NOMO-1 (cell line): ENCODE results near the gene CMBL.
"Not testable (repeated sequence)": the region's sequence is repeated elsewhere in the genome, so short reads cannot be mapped to it uniquely, and the experiment has no call there.

Source experiments
- DNase-seq, 2 experiments: peaks; one replicate each; lab custom pipeline; 2025; ENCODE audit not compliant: unreplicated experiment in 2 of 2; lab: John Stamatoyannopoulos, UW

The CMBL gene

DNA sequence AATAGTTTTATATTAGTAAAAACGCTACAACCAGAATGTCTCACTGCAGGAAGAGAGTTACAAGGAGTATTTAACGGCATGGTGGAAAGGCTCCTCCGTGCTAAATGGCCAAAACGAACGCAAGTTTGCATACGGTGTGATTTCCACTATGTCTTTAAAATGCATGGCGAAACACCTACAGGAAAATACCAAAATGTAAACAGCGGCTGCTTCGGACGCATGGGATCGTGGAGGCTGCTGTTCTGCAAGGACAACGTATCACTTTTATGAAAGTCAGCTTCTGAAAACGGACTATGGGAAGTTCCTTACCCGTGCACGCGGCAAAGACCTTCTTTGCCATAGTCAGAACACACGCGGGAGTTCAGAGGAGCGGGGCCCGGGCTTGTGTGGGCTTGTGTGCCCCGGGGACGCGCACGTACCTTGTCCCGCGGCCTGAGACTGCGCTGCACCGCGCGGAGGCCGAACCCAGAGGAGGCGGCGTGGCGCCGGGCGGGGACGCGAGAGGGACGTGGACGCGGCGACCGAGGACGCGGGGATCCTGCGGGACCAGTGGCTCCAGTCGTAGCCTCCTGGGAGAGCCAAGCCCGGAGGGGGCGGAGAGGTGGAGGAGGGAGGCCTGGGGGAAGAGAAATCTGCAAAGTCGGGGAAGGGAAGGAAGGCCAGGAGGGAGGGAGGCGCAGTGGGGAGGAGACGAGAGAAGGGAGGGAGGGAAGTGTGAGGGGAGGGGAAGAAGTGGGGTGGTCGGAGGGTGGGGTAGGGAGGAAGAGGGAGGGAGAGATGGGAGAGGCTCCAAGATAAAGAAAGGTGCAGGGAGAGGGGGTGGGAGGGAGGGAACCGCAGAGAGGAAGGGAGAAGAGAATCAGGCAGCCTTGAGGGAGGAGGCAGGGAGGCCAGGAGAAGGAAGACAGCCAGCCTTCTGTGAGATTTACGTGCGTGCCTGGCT, at the start of gene CMBL:
Gene CMBL, minus strand, starts transcription at position 697 of the 943 bp plus-strand sequence. CDS start 17,140 bp downstream, outside the sequence.
- DNase-seq = peak; percentile 58 to 67

DNA sequence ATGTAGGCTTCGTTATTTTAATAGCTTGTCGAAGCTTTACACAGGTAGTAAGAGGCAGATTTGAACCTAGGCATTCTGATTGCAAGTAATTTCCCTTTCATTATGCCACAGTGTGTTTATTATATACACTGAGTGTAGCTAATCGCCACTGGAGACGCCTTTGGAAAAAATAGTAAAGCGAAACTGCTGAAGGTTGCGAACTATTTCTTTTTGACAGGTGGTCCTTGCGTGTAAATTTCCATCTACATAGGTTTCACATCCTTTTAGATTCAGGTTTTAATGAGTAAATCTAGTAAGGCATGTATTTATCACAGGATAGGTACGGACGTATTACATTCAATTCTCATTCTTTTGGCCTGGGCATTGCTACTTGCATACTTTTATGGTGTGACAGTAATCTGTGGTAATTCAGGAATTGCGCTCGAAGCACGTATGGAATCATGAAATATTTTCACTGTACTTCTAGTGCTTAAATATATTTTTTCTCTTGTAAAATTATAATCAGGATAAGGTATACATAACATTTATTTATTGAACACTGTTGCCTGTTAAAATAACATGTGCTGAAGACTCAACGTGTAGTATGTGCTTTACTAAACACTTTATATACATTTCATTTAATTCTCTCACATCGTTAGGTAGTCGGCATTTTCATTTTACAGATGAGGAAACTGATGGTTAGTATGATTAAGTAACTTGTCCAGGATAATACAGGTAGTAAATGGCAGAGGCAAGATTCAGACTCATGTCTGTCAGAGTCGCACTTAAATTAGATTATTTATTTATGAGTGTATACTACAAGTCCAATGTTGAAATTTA, 47.6 kb upstream of the CMBL start:
- DNase-seq = peak; percentile 54 to 82

GRCh38 chr5:10354048-10354872, 46.6 kb upstream of the CMBL start:
- DNase-seq = peak; percentile 64 to 78

GRCh38 chr5:10353241-10354047, 45.7 kb upstream of the CMBL start, which contains the start of gene MARCHF6:
Gene MARCHF6, plus strand, starts transcription at chr5:10353695. Its CDS starts 204 bp downstream, at chr5:10353899.
- DNase-seq = peak; percentile 93 to 98

DNA sequence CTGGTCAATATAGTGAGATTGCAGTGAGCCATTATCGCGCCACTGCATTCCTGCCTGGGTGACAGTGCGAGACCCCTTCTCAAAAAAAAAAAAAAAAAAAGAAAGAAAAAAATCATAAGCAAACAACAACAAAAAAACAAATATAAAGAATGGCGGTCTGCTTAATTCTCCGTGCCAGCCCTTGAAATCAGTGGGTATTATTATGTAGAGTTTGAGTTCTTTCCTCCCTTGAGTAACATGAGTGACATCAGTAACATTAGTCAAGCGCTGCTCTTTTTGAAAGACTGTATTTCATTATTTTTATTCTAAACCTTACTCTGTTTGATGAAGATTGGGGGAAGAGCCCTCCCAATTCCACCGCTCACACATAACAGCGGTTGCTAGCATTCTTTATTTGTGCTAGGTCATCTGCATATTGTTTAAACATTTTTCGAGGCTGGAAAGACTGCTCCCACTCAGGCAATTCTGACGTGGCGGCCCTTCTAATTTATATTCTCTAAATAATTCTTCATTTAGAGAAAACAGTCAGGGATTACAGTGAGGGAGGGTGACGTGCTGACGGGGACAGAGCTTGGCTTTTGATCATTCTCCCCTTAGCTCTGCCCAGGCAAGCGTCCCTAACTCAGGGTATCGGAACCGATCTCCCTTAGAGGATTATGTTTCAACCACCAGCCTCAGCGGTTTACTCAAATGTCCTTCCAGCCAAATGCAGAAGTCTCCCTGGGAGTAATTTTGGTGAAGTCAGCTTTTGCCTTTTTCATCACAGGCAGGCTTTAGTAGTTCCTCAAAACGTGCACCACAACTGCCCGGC, 44.9 kb upstream of the CMBL start:
- DNase-seq = peak; percentile 96 to 100

GRCh38 chr5:10351919-10352318, 44.2 kb upstream of the CMBL start:
- DNase-seq = no peak

DNA sequence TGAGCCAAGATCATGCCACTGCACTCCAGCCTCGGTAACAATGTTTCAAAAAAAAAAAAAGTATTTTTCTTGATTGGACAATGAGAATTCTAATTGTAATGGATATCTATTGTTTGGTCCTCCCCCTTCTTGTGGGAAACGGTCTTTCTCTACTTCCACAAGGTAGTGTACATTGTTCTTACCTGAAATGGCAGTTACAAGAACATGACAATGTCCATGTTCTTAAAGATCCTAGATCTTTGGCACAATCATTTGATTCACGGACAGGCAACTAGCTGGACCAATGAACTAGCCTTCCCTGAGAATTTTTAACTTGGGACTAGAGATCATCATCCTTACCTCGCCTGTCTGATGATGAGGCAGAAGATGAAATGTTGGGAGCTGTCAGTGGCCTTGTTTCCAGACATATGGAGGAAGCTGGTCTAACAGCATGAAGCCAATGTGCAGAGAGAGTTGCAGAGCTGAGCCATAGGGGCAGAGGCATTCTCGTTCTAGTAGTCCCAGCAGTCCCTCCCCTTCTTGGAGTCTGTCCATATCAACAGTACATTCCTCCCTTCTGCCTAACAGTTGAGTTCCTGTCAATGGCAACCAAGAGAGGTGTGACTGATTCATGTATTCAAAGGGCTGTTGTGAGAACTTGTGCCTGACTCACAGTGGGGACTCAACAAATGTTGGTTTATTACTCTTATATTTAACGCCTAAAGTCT, 43.6 kb upstream of the CMBL start:
- DNase-seq = no peak

DNA sequence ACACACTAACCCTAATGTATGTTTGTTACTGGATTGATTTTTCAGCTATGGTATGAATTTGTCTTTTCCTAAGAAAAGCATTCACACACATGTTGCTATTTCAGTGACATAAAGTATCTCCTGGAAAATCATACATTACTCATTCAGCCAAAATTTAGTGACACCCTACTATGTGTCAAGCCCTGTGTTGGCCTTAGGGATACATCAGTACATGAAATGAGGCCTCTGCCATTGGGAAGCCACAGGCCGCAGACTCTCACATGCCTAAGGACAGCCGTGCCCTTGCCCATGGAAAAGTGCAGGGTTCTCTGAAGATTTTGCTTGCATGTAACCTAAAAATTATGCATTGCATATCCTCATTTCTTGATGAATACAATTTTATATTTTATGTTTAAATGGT, 40.6 kb upstream of the CMBL start:
- no peak for DNase-seq

DNA sequence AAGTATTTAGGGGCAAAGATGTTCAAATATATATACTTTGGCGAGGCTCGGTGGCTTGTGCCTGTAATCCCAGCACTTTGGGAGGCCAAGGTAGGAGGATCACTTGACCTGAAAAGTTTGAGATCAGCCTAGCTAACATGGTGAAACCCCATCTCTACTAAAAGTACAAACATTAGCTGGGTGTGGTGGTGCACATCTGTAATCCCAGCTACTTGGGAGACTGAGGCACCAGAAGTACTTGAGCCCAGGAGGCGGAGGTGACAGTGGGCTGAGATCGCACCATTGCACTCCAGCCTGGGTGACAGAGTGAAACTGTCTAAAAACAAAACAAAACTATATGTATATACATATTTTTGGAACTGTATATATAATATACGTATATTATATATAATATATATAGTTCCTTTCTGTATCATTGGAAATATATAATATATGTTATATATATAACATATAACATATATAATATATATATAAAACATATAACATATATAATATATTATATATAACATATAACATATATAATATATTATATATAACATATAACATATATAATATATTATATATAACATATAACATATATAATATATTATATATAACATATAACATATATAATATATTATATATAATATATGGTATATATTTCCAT, 36.9 kb upstream of the CMBL start:
- DNase-seq = not testable (repeated sequence)

DNA sequence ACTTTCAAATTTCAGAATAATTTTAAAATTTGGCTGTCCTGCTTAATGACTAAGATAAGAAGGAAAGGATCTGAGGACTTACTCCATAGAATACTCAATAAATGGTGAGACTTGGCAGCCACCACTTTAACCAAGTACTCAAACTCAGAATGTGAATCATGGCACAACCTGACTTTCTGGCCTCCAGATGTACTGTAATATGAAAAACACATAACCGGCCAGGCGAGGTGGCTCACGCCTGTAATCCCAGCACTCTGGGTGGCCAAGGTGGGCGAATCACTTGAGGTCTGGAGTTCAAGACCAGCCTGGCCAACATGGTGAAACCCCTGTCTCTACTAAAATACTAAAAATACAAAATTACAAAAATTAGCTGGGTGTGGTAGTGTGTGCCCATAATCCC, 35.8 kb upstream of the CMBL start:
- DNase-seq = no peak

GRCh38 chr5:10339958-10340357, 32.3 kb upstream of the CMBL start:
- DNase-seq = no peak

- no peak for DNase-seq
Observed at GRCh38 chr5:10339058-10339811, 31.5 kb upstream of the CMBL start.

DNA sequence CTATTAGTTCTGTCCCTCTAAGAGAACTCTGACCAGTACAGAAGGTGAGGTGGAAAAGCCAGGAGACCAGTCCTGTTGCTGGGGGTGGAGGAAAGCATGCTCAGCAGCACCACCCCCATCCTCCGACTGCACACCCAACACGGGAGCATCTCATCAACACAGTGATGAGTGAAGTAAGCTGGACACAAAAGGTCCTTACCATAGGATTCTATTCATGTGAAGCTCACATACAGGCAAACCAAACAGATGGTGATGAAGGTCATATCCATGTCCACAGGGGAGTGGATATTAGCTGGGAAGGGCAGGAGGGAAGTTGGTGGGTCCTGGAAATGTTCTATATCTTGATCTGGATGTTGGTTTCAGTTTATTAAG, 31.0 kb upstream of the CMBL start:
- DNase-seq = no peak

DNA sequence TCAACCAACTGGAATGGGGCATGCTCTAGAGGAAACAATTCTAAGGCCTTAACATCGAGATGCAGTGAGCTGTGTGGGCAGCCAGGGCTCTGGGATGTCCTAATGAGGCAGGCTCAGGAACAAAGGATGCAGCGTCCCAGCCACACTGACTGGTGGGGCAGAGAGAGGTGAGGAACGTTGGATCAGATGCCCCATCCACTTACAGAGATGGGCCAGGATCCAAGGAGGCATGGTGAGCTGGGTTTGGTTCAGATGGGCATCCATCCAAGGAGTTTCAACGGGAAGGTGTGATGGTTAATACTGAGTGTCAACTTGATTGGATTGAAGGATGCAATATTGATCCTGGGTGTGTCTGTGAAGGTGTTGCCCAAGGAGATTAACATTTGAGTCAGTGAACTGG, 30.3 kb upstream of the CMBL start:
- no peak for DNase-seq

GRCh38 chr5:10337107-10337506, 29.4 kb upstream of the CMBL start:
- DNase-seq = no peak

- DNase-seq = no peak
Observed at GRCh38 chr5:10335711-10336470, 28.2 kb upstream of the CMBL start.
